ENCODE results near the gene SNX1. TPM values are rescaled to one million over a fixed set of nuclear protein-coding genes. Genes with fewer than 3 reads are reported as not detected.

The SNX1 gene
- total RNA-seq, result 100 to 1,000 TPM in 2 of 4 donors, 10 to 100 TPM in 2; 74.5 to 178 (median 95.5) TPM

- TF ChIP-seq POLR2A (IDR thresholded peaks at IDR 0.05), result peak; percentile 85 to 93
- TF ChIP-seq CTCF (IDR thresholded peaks at IDR 0.05), result peak in 2 of 4 experiments; percentile 33 to 59
- DNase-seq, result peak; percentile 94 to 96
- Histone ChIP-seq H3K36me3 (no peaks in the 10 kb centered on the region), H3K4me3 (peak within 1 kb of the TSS; percentile 98), H3K27me3 (no peaks in the 10 kb centered on the region), H3K27ac (peak within 1 kb of the TSS; percentile 90 to 96), H3K4me1 (peaks cover 15 to 19% of the 10 kb centered on the region in 2 donors), H3K9me3 (no peaks in the 10 kb centered on the region)
- intact Hi-C loops (cut with DNase I; ENCODE audit: low total_unique reads), result no loop called here
Measured at GRCh38 chr15:64095795-64096667, at the start of gene SNX1. TSS of gene SNX1 (plus strand) at chr15:64095982. CDS start at chr15:64096014, 32 bp downstream.

- Histone ChIP-seq H3K27me3 (no peaks in the 10 kb centered on the region), H3K4me3 (peak within 1 kb of the TSS; percentile 35 to 47), H3K36me3 (no peaks in the 10 kb centered on the region), H3K27ac (no peak within 1 kb of the TSS), H3K4me1 (no peaks in the 10 kb centered on the region), H3K9me3 (no peaks in the 10 kb centered on the region)
- TF ChIP-seq CTCF (IDR thresholded peaks at IDR 0.05), result peak; percentile 59 to 79 (median 70)
- no peak for TF ChIP-seq POLR2A (IDR thresholded peaks at IDR 0.05)
- intact Hi-C loops (cut with DNase I; ENCODE audit: low total_unique reads), result no loop called here
- DNase-seq, result peak; percentile 44 to 66
Measured at GRCh38 chr15:64046421-64047153, 49.2 kb upstream of the SNX1 start, which contains the start of gene DAPK2. TSS of gene DAPK2 (minus strand) at chr15:64046485. CDS start at chr15:64040261, 6,224 bp downstream.

GRCh38 chr15:64048781-64049460 is 46.9 kb upstream of the SNX1 start:
- H3K27me3 ChIP-seq, result no peaks in the 10 kb centered on the region
- no peak for TF ChIP-seq POLR2A (IDR thresholded peaks at IDR 0.05)
- no peak for TF ChIP-seq CTCF (IDR thresholded peaks at IDR 0.05)
- H3K4me1 ChIP-seq, result no peaks in the 10 kb centered on the region
- H3K27ac ChIP-seq, result no peak overlapping the region
- H3K4me3 ChIP-seq, result no peak overlapping the region
- no peak for DNase-seq
- intact Hi-C loops (cut with DNase I; ENCODE audit: low total_unique reads), result no loop called here
- no peaks in the 10 kb centered on the region for H3K36me3 ChIP-seq
- H3K9me3 ChIP-seq, result no peaks in the 10 kb centered on the region

GRCh38 chr15:64050281-64051092 is 45.3 kb upstream of the SNX1 start:
- no peaks in the 10 kb centered on the region for H3K27me3 ChIP-seq

More at GRCh38 chr15:64050281-64051092, 45.3 kb upstream of the SNX1 start:
- H3K9me3 ChIP-seq, result no peaks in the 10 kb centered on the region
- no peak for DNase-seq
- H3K4me1 ChIP-seq, result no peaks in the 10 kb centered on the region
- no peaks in the 10 kb centered on the region for H3K36me3 ChIP-seq
- intact Hi-C loops (cut with DNase I; ENCODE audit: low total_unique reads), result no loop called here
- TF ChIP-seq CTCF (IDR thresholded peaks at IDR 0.05), result no peak
- no peak for TF ChIP-seq POLR2A (IDR thresholded peaks at IDR 0.05)
- H3K27ac ChIP-seq, result no peak overlapping the region
- no peak overlapping the region for H3K4me3 ChIP-seq

All from uterus (tissue), 4 donors.